Adrenal gland (tissue), 5 donors: Measurements from ENCODE around the gene PRMT5.

ENCODE experiments used
- CTCF ChIP-seq, 6 experiments: fragments of 450-650 bp in 4 of 6; fragments of 200-600 bp in 2 of 6; sonication (generic) in 1 of 6; IDR thresholded peaks; 1 replicate in 5 of 6; 2 replicates in 1 of 6; pipeline versions ENCODE4 v1.5.1 to v1.8.0; 2016 to 2021; ENCODE audit warnings: antibody characterized with exemption in 6 of 6, mild to moderate bottlenecking in 2 of 6, moderate library complexity in 1 of 6
- POLR2A ChIP-seq, 2 donors: fragments of 450-650 bp; IDR thresholded peaks; one replicate each; pipeline ENCODE4 v1.6.1; 2017; ENCODE audit warnings: antibody characterized with exemption in 2 of 2, mild to moderate bottlenecking in 2 of 2, moderate library complexity in 1 of 2
- donor health status: DM: no; HTN: no; CAD: no.

GRCh38 chr14:22887990-22888378 lies 41.2 kb downstream of the PRMT5 start:
- TF ChIP-seq CTCF (IDR thresholded peaks at IDR 0.05) (no peak), POLR2A (IDR thresholded peaks at IDR 0.05) (no peak)
